ENCODE data around the gene TRNT1.

The TRNT1 gene

GRCh38 chr3:3178498-3179328 lies 52.0 kb downstream of the TRNT1 start:
- H3K9me2 ChIP-seq (replicated peaks; ENCODE audit: control insufficient read depth, low read length): no peaks in the 10 kb centered on the region
- H3K36me3 ChIP-seq (ENCODE audit: control insufficient read depth, low read length): peaks cover 8% of the 10 kb centered on the region
- no peaks in the 10 kb centered on the region for H3K9me3 ChIP-seq (ENCODE audit: control insufficient read depth, insufficient read depth, low read length)
- H3K79me2 ChIP-seq (ENCODE audit: control insufficient read depth, low read length): peaks cover 42% of the 10 kb centered on the region
- peak overlapping the region; percentile 87 for H3K4me3 ChIP-seq (ENCODE audit: low read length)
- H3K4me2 ChIP-seq (ENCODE audit: low read length): peak overlapping the region; percentile 79
- H3K4me1 ChIP-seq (ENCODE audit: control insufficient read depth, low read length): peaks cover 18% of the 10 kb centered on the region
- no peak overlapping the region for H3K27ac ChIP-seq (ENCODE audit: low read depth, low read length)
- H3F3A ChIP-seq (ENCODE audit: control insufficient read depth, insufficient read depth): no peaks in the 10 kb centered on the region
- H4K20me1 ChIP-seq (ENCODE audit: control insufficient read depth, insufficient read depth, low read depth, low read length): peaks cover 15% of the 10 kb centered on the region
- TF ChIP-seq CTCF (IDR thresholded peaks at IDR 0.05; ENCODE audit: low read depth, low read length, poor library complexity, severe bottlenecking): no peak
- TF ChIP-seq EZH2phosphoT487 (IDR thresholded peaks at IDR 0.05; ENCODE audit: borderline replicate concordance, low read length): no peak
- no peaks in the 10 kb centered on the region for H3K27me3 ChIP-seq (ENCODE audit: control insufficient read depth, low read length)

- Histone ChIP-seq H4K20me1 (ENCODE audit: control insufficient read depth, insufficient read depth, low read depth, low read length) (peaks cover 15% of the 10 kb centered on the region), H3K9me3 (ENCODE audit: control insufficient read depth, insufficient read depth, low read length) (no peaks in the 10 kb centered on the region), H3K4me3 (ENCODE audit: low read length) (peak within 1 kb of the TSS; percentile 87), H3K27ac (ENCODE audit: low read depth, low read length) (no peak within 1 kb of the TSS), H3K4me2 (ENCODE audit: low read length) (peak within 1 kb of the TSS; percentile 79), H3K27me3 (ENCODE audit: control insufficient read depth, low read length) (no peaks in the 10 kb centered on the region), H3K36me3 (ENCODE audit: control insufficient read depth, low read length) (peaks cover 4% of the 10 kb centered on the region; the same call in 1 of the 2 replicates), H3F3A (ENCODE audit: control insufficient read depth, insufficient read depth) (no peaks in the 10 kb centered on the region), H3K79me2 (ENCODE audit: control insufficient read depth, low read length) (peaks cover 42% of the 10 kb centered on the region), H3K9me2 (replicated peaks; ENCODE audit: control insufficient read depth, low read length) (no peaks in the 10 kb centered on the region), H3K4me1 (ENCODE audit: control insufficient read depth, low read length) (peaks cover 18% of the 10 kb centered on the region)
- TF ChIP-seq CTCF (IDR thresholded peaks at IDR 0.05; ENCODE audit: low read depth, low read length, poor library complexity, severe bottlenecking): peak; percentile 94
- TF ChIP-seq EZH2phosphoT487 (IDR thresholded peaks at IDR 0.05; ENCODE audit: borderline replicate concordance, low read length): no peak
Measured at GRCh38 chr3:3179407-3180094, 52.8 kb downstream of the TRNT1 start, which contains the start of gene CRBN. Gene CRBN, minus strand, starts transcription at chr3:3179691. Its CDS starts 4 bp downstream, at chr3:3179687.

GRCh38 chr3:3180456-3180855 lies 53.7 kb downstream of the TRNT1 start:
- no peaks in the 10 kb centered on the region for H3K9me2 ChIP-seq (replicated peaks; ENCODE audit: control insufficient read depth, low read length)
- H3K27ac ChIP-seq (ENCODE audit: low read depth, low read length): no peak overlapping the region
- peaks cover 4% of the 10 kb centered on the region; the same call in 1 of the 2 replicates for H3K36me3 ChIP-seq (ENCODE audit: control insufficient read depth, low read length)
- no peaks in the 10 kb centered on the region; the same call in 1 of the 2 replicates for H3K27me3 ChIP-seq (ENCODE audit: control insufficient read depth, low read length)
- peaks cover 18% of the 10 kb centered on the region for H3K4me1 ChIP-seq (ENCODE audit: control insufficient read depth, low read length)
- H3K4me3 ChIP-seq (ENCODE audit: low read length): no peak overlapping the region
- peaks cover 15% of the 10 kb centered on the region for H4K20me1 ChIP-seq (ENCODE audit: control insufficient read depth, insufficient read depth, low read depth, low read length)
- H3K4me2 ChIP-seq (ENCODE audit: low read length): no peak overlapping the region
- TF ChIP-seq EZH2phosphoT487 (IDR thresholded peaks at IDR 0.05; ENCODE audit: borderline replicate concordance, low read length) (no peak), CTCF (IDR thresholded peaks at IDR 0.05; ENCODE audit: low read depth, low read length, poor library complexity, severe bottlenecking) (no peak)
- H3K79me2 ChIP-seq (ENCODE audit: control insufficient read depth, low read length): peaks cover 40% of the 10 kb centered on the region
- H3K9me3 ChIP-seq (ENCODE audit: control insufficient read depth, insufficient read depth, low read length): no peaks in the 10 kb centered on the region
- no peaks in the 10 kb centered on the region for H3F3A ChIP-seq (ENCODE audit: control insufficient read depth, insufficient read depth)
